ENCODE results near the gene TROAP. TPM values are rescaled to one million over a fixed set of nuclear protein-coding genes. Genes with fewer than 3 reads are reported as not detected.
A peak's percentile ranks its signal among the peaks of the same experiment; 100 is the strongest.

TROAP gene
- total and polyA plus RNA-seq, 2 donors (not counting 1 experiment from before 2014, with no cell fraction given), result 0.88 to 1.0 TPM

DNA sequence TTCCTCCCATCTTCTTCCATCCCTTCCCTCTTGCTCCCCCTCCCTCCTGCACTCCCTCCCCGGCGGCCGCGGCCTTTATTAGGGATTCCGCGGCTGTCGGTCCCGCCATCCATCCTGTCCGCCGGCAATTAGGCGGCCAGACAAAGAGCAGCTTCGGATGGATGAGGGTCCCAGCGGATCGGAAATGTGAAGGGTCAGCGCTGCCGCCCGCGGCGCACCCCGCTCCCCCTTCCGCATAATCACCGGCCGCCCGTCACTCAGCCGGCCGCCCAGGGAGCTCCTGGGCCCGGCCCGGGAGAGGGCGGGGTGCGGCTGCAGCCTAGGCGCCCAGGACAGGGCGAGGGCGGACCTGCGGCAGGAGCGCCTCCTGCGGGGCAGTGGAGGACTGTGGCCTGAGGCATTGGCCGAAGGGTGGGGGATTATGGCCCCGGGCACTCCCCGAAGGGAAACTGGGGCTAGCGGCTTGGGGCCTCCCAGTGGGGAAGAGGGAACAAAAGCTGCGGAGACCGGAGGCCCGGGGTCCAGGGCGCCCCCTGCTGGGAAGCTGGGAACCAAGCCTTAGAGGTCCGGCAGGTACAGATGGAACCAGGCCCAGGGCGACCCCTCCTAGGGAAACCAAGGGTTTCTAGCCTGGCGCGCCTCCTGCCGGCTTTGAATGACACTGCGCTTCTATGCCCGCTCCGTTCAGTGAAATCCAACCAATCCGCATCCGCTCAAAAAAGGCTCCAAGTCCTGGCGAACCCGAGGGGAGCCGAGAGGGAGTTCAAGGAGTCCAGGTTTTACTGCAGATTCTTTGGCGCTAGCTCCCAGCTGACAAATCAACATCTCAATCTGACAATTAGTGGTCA, 19.2 kb downstream of the TROAP start:
- ChIA-PET CTCF (interaction anchor here (0.7 to 4.0 kb wide), 24 partner anchors 8 to 257 kb away, joined by 3 to 74 read pairs (median 4); partner anchors contain the start of genes PRPH, SPATS2 and TROAP), POLR2A (interaction anchor here (0.6 to 0.7 kb wide), 3 partner anchors 9 to 237 kb away, joined by 3 to 6 read pairs (median 3); no protein-coding TSS in a partner anchor)
- peak overlapping the region; percentile 86 for H3K4me3 Mint-ChIP-seq
- intact Hi-C loops (cut with micrococcal nuclease), result loop anchor here (1.0 to 10.0 kb wide), 3 partner anchors 54 to 503 kb away; partner anchors contain the start of genes BCDIN3D and DHH
- Histone ChIP-seq H3K4me1 (ENCODE audit: control insufficient read depth in 2 of 2, insufficient read depth in 2 of 2, low read length in 2 of 2) (peaks cover 60 to 65% of the 10 kb centered on the region in 2 donors), H4K20me1 (ENCODE audit: control insufficient read depth, insufficient read depth, low read length, poor library complexity, severe bottlenecking) (peaks cover 22% of the 10 kb centered on the region), H3K9me3 (ENCODE audit: control extremely low read depth in 1 of 3, control insufficient read depth in 2 of 3, insufficient read depth in 1 of 3, low read length in 2 of 3) (peaks cover 0 to 26% (median 0%) of the 10 kb centered on the region in 3 donors), H3K4me3 (ENCODE audit: control extremely low read depth in 1 of 5, extremely low read depth in 1 of 5, insufficient read depth in 1 of 5, low read depth in 2 of 5, low read length in 4 of 5) (peak overlapping the region in 4 of 5 experiments; percentile 29 to 51 (median 44)), H3K27me3 (replicated peaks in 1 of 4; ENCODE audit: control extremely low read depth in 1 of 4, control insufficient read depth in 3 of 4, insufficient read depth in 4 of 4, low read length in 3 of 4) (peaks cover 0 to 89% (median 47%) of the 10 kb centered on the region in 4 experiments), H2AFZ (ENCODE audit: insufficient read depth, low read depth, low read length, poor library complexity, severe bottlenecking) (peak overlapping the region; percentile 58), H3K36me3 (replicated peaks in 1 of 2; ENCODE audit: control extremely low read depth in 1 of 2, control insufficient read depth in 1 of 2, extremely low read depth in 1 of 2, insufficient read depth in 2 of 2, low read length in 1 of 2) (no peaks in the 10 kb centered on the region), H3K79me2 (ENCODE audit: control insufficient read depth, insufficient read depth, low read length) (no peaks in the 10 kb centered on the region), H3K27ac (ENCODE audit: low read length in 2 of 2) (no peak overlapping the region), H3K4me2 (replicated peaks; ENCODE audit: low read depth, low read length, poor library complexity, severe bottlenecking) (peak overlapping the region; percentile 89), H3K9ac (ENCODE audit: low read length) (peak overlapping the region; percentile 42)
- H3K4me1 Mint-ChIP-seq, result peaks cover 58% of the 10 kb centered on the region
- DNase-seq (peak; percentile 83), ATAC-seq (ENCODE audit: low read depth) (peak; percentile 69)
- 1% methylated on average over 56 of the region's 58 CpGs for WGBS (ENCODE audit: insufficient coverage)
- H3K9me3 Mint-ChIP-seq (ENCODE audit: insufficient read depth), result no peaks in the 10 kb centered on the region
- H3K27ac Mint-ChIP-seq, result no peak overlapping the region
- H3K27me3 Mint-ChIP-seq, result peaks cover 53% of the 10 kb centered on the region
- TF ChIP-seq, protein P1, sequence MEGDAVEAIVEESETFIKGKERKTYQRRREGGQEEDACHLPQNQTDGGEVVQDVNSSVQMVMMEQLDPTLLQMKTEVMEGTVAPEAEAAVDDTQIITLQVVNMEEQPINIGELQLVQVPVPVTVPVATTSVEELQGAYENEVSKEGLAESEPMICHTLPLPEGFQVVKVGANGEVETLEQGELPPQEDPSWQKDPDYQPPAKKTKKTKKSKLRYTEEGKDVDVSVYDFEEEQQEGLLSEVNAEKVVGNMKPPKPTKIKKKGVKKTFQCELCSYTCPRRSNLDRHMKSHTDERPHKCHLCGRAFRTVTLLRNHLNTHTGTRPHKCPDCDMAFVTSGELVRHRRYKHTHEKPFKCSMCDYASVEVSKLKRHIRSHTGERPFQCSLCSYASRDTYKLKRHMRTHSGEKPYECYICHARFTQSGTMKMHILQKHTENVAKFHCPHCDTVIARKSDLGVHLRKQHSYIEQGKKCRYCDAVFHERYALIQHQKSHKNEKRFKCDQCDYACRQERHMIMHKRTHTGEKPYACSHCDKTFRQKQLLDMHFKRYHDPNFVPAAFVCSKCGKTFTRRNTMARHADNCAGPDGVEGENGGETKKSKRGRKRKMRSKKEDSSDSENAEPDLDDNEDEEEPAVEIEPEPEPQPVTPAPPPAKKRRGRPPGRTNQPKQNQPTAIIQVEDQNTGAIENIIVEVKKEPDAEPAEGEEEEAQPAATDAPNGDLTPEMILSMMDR (IDR thresholded peaks at IDR 0.05), result peak; percentile 96
- peak; percentile 40 for TF ChIP-seq EZH2 (IDR thresholded peaks at IDR 0.05; ENCODE audit: borderline replicate concordance, insufficient read depth, low read depth, low read length, poor library complexity, severe bottlenecking)
